Stimulated activated CD8-positive, alpha-beta memory T cell treated with anti-CD3 and anti-CD28 coated beads, Interleukin-7, amount 100 ng/mL, for 4 hours (primary cell): Measurements from ENCODE around the gene HS3ST1.
"Not testable (repeated sequence)": the region's sequence is repeated elsewhere in the genome, so short reads cannot be mapped to it uniquely, and the experiment has no call there.

Source experiments
- DNase-seq, 2 donors: peaks; one replicate each; pipeline ENCODE4 v3.0.0-alpha.2; 2020; ENCODE audit warnings: low read depth in 2 of 2

HS3ST1 gene

GRCh38 chr4:11404431-11404830 lies 24.3 kb downstream of the HS3ST1 start:
- no peak for DNase-seq

- DNase-seq: no peak
Observed at GRCh38 chr4:11402192-11402591, 26.5 kb downstream of the HS3ST1 start.

GRCh38 chr4:11399461-11399971 lies 29.2 kb downstream of the HS3ST1 start:
- no peak for DNase-seq

- DNase-seq: no peak
Observed at GRCh38 chr4:11397819-11398610, 30.7 kb downstream of the HS3ST1 start.

GRCh38 chr4:11397146-11397545 lies 31.5 kb downstream of the HS3ST1 start:
- no peak for DNase-seq

- DNase-seq: no peak
Observed at GRCh38 chr4:11393551-11393950, 35.1 kb downstream of the HS3ST1 start.

- DNase-seq: not testable (repeated sequence)
Observed at GRCh38 chr4:11384072-11384471, 44.6 kb downstream of the HS3ST1 start.

- no peak for DNase-seq
Observed at GRCh38 chr4:11376571-11376970, 52.1 kb downstream of the HS3ST1 start.

- DNase-seq: no peak
Observed at GRCh38 chr4:11376146-11376545, 52.5 kb downstream of the HS3ST1 start.

- DNase-seq: no peak
Observed at GRCh38 chr4:11368701-11369115, 60.0 kb downstream of the HS3ST1 start.

GRCh38 chr4:11367371-11367770 lies 61.3 kb downstream of the HS3ST1 start:
- no peak for DNase-seq

- no peak for DNase-seq
Observed at GRCh38 chr4:11366859-11367258, 61.8 kb downstream of the HS3ST1 start.

GRCh38 chr4:11365039-11365438 lies 63.7 kb downstream of the HS3ST1 start:
- DNase-seq: no peak

- no peak for DNase-seq
Observed at GRCh38 chr4:11359591-11359990, 69.1 kb downstream of the HS3ST1 start.

- no peak for DNase-seq
Observed at GRCh38 chr4:11355226-11355625, 73.5 kb downstream of the HS3ST1 start.

- DNase-seq: no peak
Observed at GRCh38 chr4:11354531-11354930, 74.2 kb downstream of the HS3ST1 start.

- no peak for DNase-seq
Observed at GRCh38 chr4:11348449-11349088, 80.1 kb downstream of the HS3ST1 start.

- no peak for DNase-seq
Observed at GRCh38 chr4:11344916-11345315, 83.8 kb downstream of the HS3ST1 start.

- DNase-seq: no peak
Observed at GRCh38 chr4:11343536-11343935, 85.2 kb downstream of the HS3ST1 start.
